Cardiac fibroblast (primary cell): ENCODE data around the gene FREM2.

ENCODE experiments used
- DNase-seq, 2 donors: peaks; one replicate each; pipeline versions ENCODE4 v3.0.0 to v3.0.0-alpha.2; 2010; ENCODE audit warnings: low read depth in 2 of 2
- H3K4me3 ChIP-seq, 2 donors: replicated peaks in 1 of 2; 1 replicate in 1 of 2; 2 replicates in 1 of 2; pipeline ENCODE4 v1.5.1; 2011; ENCODE audit warnings: low read depth in 2 of 2, low read length in 2 of 2, mild to moderate bottlenecking in 2 of 2, moderate library complexity in 1 of 2
- CTCF ChIP-seq: IDR thresholded peaks from one replicate; pipeline ENCODE4 v1.5.1; 2011; ENCODE audit warnings: low read depth, mild to moderate bottlenecking, low read length, inconsistent platforms

FREM2 gene

GRCh38 chr13:38713046-38713445 is 26.2 kb downstream of the FREM2 start:
- no peak overlapping the region for H3K4me3 ChIP-seq
- TF ChIP-seq CTCF, result no peak
- no peak for DNase-seq

GRCh38 chr13:38718374-38718773 is 31.5 kb downstream of the FREM2 start:
- DNase-seq, result no peak
- no peak for TF ChIP-seq CTCF
- H3K4me3 ChIP-seq, result no peak overlapping the region

GRCh38 chr13:38730332-38730731 is 43.5 kb downstream of the FREM2 start:
- TF ChIP-seq CTCF, result no peak
- H3K4me3 ChIP-seq, result no peak overlapping the region
- no peak for DNase-seq

- no peak for TF ChIP-seq CTCF
- H3K4me3 ChIP-seq, result no peak overlapping the region
- no peak for DNase-seq
Measured at GRCh38 chr13:38733146-38733545, 46.3 kb downstream of the FREM2 start.

GRCh38 chr13:38735665-38736440 is 49.0 kb downstream of the FREM2 start:
- TF ChIP-seq CTCF, result no peak
- no peak for DNase-seq
- no peak overlapping the region for H3K4me3 ChIP-seq

GRCh38 chr13:38743466-38743865 is 56.6 kb downstream of the FREM2 start:
- no peak for DNase-seq
- H3K4me3 ChIP-seq, result no peak overlapping the region
- no peak for TF ChIP-seq CTCF

GRCh38 chr13:38752686-38753085 is 65.8 kb downstream of the FREM2 start:
- no peak overlapping the region for H3K4me3 ChIP-seq
- no peak for TF ChIP-seq CTCF
- DNase-seq, result no peak
